HUES6 (cell line): Measurements from ENCODE around the gene BHLHE41.

ENCODE experiments used
- H3K27ac ChIP-seq: 2 replicates; pipeline ENCODE4 v1.7.0; 2013; ENCODE audit warnings: low read depth, mild to moderate bottlenecking, low read length, inconsistent platforms
- H3K27me3 ChIP-seq: 2 replicates; pipeline ENCODE4 v1.6.1; 2013; ENCODE audit warnings: low read length; ENCODE audit not compliant: control insufficient read depth, insufficient read depth
- H3K36me3 ChIP-seq: 2 replicates; pipeline ENCODE4 v1.6.1; 2013; ENCODE audit warnings: low read length; ENCODE audit not compliant: control insufficient read depth, insufficient read depth
- H3K4me1 ChIP-seq: 2 replicates; pipeline ENCODE4 v1.6.1; 2013; ENCODE audit warnings: low read length; ENCODE audit not compliant: control insufficient read depth, insufficient read depth
- H3K4me3 ChIP-seq: 2 replicates; pipeline ENCODE4 v1.5.1; 2013; ENCODE audit warnings: low read depth, low read length
- H3K9ac ChIP-seq: one replicate; pipeline ENCODE4 v1.6.1; 2013; ENCODE audit warnings: mild to moderate bottlenecking, low read length
- H3K9me3 ChIP-seq: 2 replicates; pipeline ENCODE4 v1.6.1; 2013; ENCODE audit warnings: low read depth, low read length; ENCODE audit not compliant: control insufficient read depth, insufficient read depth

BHLHE41 gene

GRCh38 chr12:26124446-26125399, at the start of gene BHLHE41:
BHLHE41 (minus strand) TSS chr12:26125037; CDS start chr12:26124779, 258 bp downstream.
- H3K9me3 ChIP-seq = no peaks in the 10 kb centered on the region
- H3K9ac ChIP-seq = peak within 1 kb of the TSS; percentile 55
- H3K27me3 ChIP-seq = peaks cover 97% of the 10 kb centered on the region
- no peak within 1 kb of the TSS for H3K27ac ChIP-seq
- H3K36me3 ChIP-seq = no peaks in the 10 kb centered on the region
- H3K4me1 ChIP-seq = peaks cover 19% of the 10 kb centered on the region
- peak within 1 kb of the TSS; percentile 80 for H3K4me3 ChIP-seq

DNA sequence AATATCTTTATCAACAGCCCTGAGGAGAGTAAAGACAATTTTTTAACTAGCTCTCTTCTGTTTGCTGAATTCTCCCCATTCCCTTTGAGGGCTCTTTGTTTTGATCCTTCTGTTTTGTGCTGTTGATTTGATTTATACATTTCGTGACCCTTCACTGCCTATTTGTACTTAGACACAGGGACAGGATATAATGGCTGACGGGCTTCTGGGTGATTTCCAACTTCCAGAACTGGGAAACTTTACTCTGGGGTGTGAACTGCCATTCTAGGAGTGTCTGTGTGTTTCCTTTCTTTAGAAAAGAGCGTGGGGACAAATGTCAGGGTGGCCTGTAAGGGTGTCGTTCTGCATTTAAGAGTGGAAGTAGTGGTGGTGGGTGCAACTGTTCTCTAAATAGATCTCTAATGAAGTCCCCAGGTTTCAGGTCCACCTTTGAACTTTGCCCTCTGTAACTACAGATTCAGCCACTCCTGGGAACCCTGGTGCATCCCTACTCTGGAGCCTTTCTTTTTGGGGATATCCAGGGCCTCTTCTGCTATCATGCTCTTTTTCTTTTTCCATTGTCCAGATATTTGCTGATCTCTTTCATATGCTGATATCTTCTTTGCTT, 48.2 kb upstream of the BHLHE41 start:
- Histone ChIP-seq H3K4me1 (no peaks in the 10 kb centered on the region), H3K4me3 (no peak overlapping the region), H3K9ac (no peak overlapping the region), H3K36me3 (no peaks in the 10 kb centered on the region), H3K27ac (no peak overlapping the region), H3K27me3 (no peaks in the 10 kb centered on the region), H3K9me3 (no peaks in the 10 kb centered on the region)

GRCh38 chr12:26172539-26172938, 47.7 kb upstream of the BHLHE41 start:
- Histone ChIP-seq H3K4me1 (no peaks in the 10 kb centered on the region), H3K4me3 (no peak overlapping the region)

DNA sequence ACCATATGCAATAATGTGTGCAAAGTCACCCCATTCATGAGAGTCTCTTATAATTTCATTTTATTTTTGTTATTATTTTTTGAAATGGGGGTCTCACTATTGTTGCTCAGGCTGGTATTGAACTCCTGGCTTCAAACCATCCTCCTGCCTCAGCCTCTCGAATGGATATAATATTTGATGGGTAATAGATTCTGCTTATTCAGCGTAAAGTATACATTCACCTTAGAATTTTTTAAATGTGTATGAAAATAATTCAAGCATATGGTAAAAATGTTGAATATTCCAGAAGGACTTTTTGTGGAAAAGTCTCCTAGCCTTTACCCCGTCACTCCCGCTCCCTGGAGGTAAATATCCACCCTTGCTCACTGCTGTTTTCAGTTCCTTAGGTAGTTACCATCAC, 47.2 kb upstream of the BHLHE41 start:
- Histone ChIP-seq H3K4me3 (no peak overlapping the region), H3K4me1 (no peaks in the 10 kb centered on the region), H3K9ac (no peak overlapping the region), H3K27me3 (no peaks in the 10 kb centered on the region), H3K9me3 (no peaks in the 10 kb centered on the region), H3K27ac (no peak overlapping the region), H3K36me3 (no peaks in the 10 kb centered on the region)

More at GRCh38 chr12:26172539-26172938, 47.7 kb upstream of the BHLHE41 start:
- no peak overlapping the region for H3K9ac ChIP-seq
- H3K27ac ChIP-seq = no peak overlapping the region
- no peaks in the 10 kb centered on the region for H3K9me3 ChIP-seq
- no peaks in the 10 kb centered on the region for H3K36me3 ChIP-seq
- H3K27me3 ChIP-seq = no peaks in the 10 kb centered on the region

- Histone ChIP-seq H3K4me3 (no peak overlapping the region), H3K36me3 (no peaks in the 10 kb centered on the region), H3K27ac (no peak overlapping the region), H3K9me3 (no peaks in the 10 kb centered on the region), H3K27me3 (no peaks in the 10 kb centered on the region), H3K4me1 (no peaks in the 10 kb centered on the region), H3K9ac (no peak overlapping the region)
These were observed 39.3 kb upstream of the BHLHE41 start for GRCh38 chr12:26164118-26164517.

GRCh38 chr12:26162905-26163304, 38.1 kb upstream of the BHLHE41 start:
- Histone ChIP-seq H3K27ac (no peak overlapping the region), H3K27me3 (no peaks in the 10 kb centered on the region), H3K9ac (no peak overlapping the region), H3K36me3 (no peaks in the 10 kb centered on the region), H3K4me1 (peaks cover 3% of the 10 kb centered on the region; the same call in 1 of the 2 replicates), H3K4me3 (no peak overlapping the region), H3K9me3 (no peaks in the 10 kb centered on the region)

DNA sequence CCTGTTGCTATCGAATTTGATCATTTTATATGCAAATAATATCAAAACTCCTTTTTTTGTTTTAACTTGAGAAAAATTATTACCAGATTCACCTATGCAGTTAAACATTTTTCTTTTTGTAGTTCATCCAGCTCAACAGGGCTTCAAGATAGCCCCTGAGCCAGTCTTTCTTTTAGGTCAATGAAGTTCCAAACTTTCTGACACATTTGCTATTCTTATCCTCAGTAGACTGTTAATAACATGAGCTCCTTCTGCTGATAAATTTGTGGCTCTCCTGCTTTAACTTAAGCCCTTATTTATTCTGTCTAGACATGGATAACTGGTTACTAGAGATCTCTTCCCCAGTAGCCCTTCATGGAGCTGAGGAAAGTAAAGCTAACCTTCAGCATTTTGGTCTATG, 37.3 kb upstream of the BHLHE41 start:
- Histone ChIP-seq H3K9ac (no peak overlapping the region), H3K27me3 (no peaks in the 10 kb centered on the region), H3K4me3 (no peak overlapping the region), H3K36me3 (no peaks in the 10 kb centered on the region), H3K9me3 (no peaks in the 10 kb centered on the region), H3K27ac (no peak overlapping the region), H3K4me1 (peaks cover 3% of the 10 kb centered on the region; the same call in 1 of the 2 replicates)

GRCh38 chr12:26158078-26158764, 33.4 kb upstream of the BHLHE41 start:
- H3K4me1 ChIP-seq = peaks cover 13% of the 10 kb centered on the region
- H3K36me3 ChIP-seq = no peaks in the 10 kb centered on the region
- no peak overlapping the region for H3K4me3 ChIP-seq
- no peaks in the 10 kb centered on the region for H3K9me3 ChIP-seq
- no peaks in the 10 kb centered on the region for H3K27me3 ChIP-seq
- no peak overlapping the region for H3K9ac ChIP-seq
- H3K27ac ChIP-seq = no peak overlapping the region

- H3K9me3 ChIP-seq = no peaks in the 10 kb centered on the region
- H3K36me3 ChIP-seq = no peaks in the 10 kb centered on the region
- H3K4me1 ChIP-seq = peaks cover 13% of the 10 kb centered on the region
- H3K9ac ChIP-seq = no peak overlapping the region
- H3K27ac ChIP-seq = no peak overlapping the region
- H3K27me3 ChIP-seq = no peaks in the 10 kb centered on the region
- H3K4me3 ChIP-seq = no peak overlapping the region
These were observed 32.2 kb upstream of the BHLHE41 start for GRCh38 chr12:26157001-26157400.

DNA sequence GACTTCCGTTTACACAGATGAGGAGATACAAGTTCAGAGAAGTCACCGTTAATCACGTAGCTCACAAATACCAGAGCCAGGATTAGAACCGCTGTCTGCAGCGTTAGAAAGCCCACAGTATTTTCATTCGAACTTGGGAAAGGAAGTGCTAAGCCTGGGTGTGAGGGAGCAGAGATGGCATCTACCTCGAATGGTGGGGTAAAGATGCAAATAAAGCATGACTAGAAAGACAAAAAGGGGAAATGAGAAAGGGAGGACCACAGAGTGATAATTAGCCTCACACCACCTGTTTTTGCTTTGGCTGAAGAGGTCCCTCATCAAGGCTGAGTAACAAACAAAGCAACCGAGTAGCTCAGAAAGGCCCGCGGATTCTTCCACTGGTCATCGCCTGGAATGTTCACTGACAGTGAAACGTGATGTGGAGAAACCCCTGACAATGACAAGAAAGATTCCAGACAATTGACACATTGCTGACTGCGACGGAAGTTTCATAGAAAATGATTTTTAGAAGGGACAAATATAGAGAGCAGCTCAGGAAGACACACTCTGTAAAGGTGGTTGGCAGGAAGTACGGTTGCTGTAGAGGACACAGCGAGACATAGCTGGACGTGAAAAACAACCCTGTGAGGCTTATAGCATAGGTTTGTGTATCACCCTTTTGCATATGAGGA, 31.5 kb upstream of the BHLHE41 start:
- Histone ChIP-seq H3K9me3 (no peaks in the 10 kb centered on the region), H3K36me3 (no peaks in the 10 kb centered on the region), H3K27me3 (no peaks in the 10 kb centered on the region), H3K4me3 (no peak overlapping the region), H3K4me1 (peaks cover 13% of the 10 kb centered on the region), H3K9ac (no peak overlapping the region), H3K27ac (no peak overlapping the region)
